Measurements from ENCODE around the gene HAPLN3.

- TF ChIP-seq POLR2A (IDR thresholded peaks at IDR 0.05) (no peak), CTCF (IDR thresholded peaks at IDR 0.05) (no peak)
Observed at GRCh38 chr15:88911766-88912118, 16.4 kb upstream of the HAPLN3 start.
